SK-N-SH treated with all-trans-retinoic acid at 6 μM for 48 hours (cell line): ENCODE measurements around the gene FRA10AC1.

Experiments used
- ATAC-seq: fragments of 200-7000 bp; cut with Tn5 transposase; 3 replicates; pipeline ENCODE4 v1.9.1; 2020; ENCODE audit warnings: mild to moderate bottlenecking, moderate library complexity
- ARNTL ChIP-seq: fragments of 450-650 bp; formaldehyde crosslinking; IDR thresholded peaks from 2 replicates; pipeline ENCODE4 v1.5.0; 2020; ENCODE audit warnings: low read depth, mild to moderate bottlenecking, moderate library complexity, borderline replicate concordance
- BACH2 ChIP-seq: fragments of 250-450 bp; sonication (Bioruptor Pico); IDR thresholded peaks from 2 replicates; pipeline ENCODE4 v1.9.0; 2021; ENCODE audit warnings: mild to moderate bottlenecking, borderline replicate concordance
- CREB5 ChIP-seq: fragments of 250-450 bp; sonication (Bioruptor Pico); IDR thresholded peaks from 2 replicates; pipeline ENCODE4 v1.5.1; 2020; ENCODE audit warnings: low read depth, mild to moderate bottlenecking, moderate library complexity
- CSDC2 ChIP-seq: fragments of 250-450 bp; sonication (Bioruptor Pico); IDR thresholded peaks from 2 replicates; pipeline ENCODE4 v1.5.0; 2020; ENCODE audit warnings: mild to moderate bottlenecking, moderate library complexity
- CSRNP3 ChIP-seq: fragments of 250-450 bp; sonication (Bioruptor Pico); IDR thresholded peaks from 2 replicates; pipeline ENCODE4 v1.5.1; 2021; ENCODE audit warnings: mild to moderate bottlenecking, moderate library complexity
- ESRRG ChIP-seq: fragments of 250-450 bp; sonication (Bioruptor Pico); IDR thresholded peaks from 2 replicates; pipeline ENCODE4 v1.6.1; 2021; ENCODE audit warnings: mild to moderate bottlenecking
- GLIS3 ChIP-seq: fragments of 250-450 bp; sonication (Bioruptor Pico); IDR thresholded peaks from 2 replicates; pipeline ENCODE4 v1.5.0; 2020; ENCODE audit warnings: mild to moderate bottlenecking, moderate library complexity
- ISL1 ChIP-seq: fragments of 250-450 bp; sonication (Bioruptor Pico); IDR thresholded peaks from 2 replicates; pipeline ENCODE4 v2.1.2; 2022; ENCODE audit warnings: mild to moderate bottlenecking, moderate library complexity
- OSR1 ChIP-seq: fragments of 250-450 bp; sonication (Bioruptor Pico); IDR thresholded peaks from 2 replicates; pipeline ENCODE4 v1.8.0; 2022; ENCODE audit warnings: moderate library complexity, mild to moderate bottlenecking, inconsistent platforms
- PATZ1 ChIP-seq: fragments of 250-450 bp; sonication (Bioruptor Pico); IDR thresholded peaks from 2 replicates; pipeline ENCODE4 v1.8.0; 2020; ENCODE audit warnings: mild to moderate bottlenecking, moderate library complexity, borderline replicate concordance
- PPARA ChIP-seq: fragments of 250-450 bp; sonication (Bioruptor Pico); IDR thresholded peaks from 2 replicates; pipeline ENCODE4 v1.5.0; 2020; ENCODE audit warnings: mild to moderate bottlenecking, borderline replicate concordance
- RARB ChIP-seq: fragments of 250-450 bp; sonication (Bioruptor Pico); IDR thresholded peaks from 2 replicates; pipeline ENCODE4 v1.8.0; 2021; ENCODE audit warnings: mild to moderate bottlenecking, moderate library complexity
- SNAI2 ChIP-seq: fragments of 250-450 bp; sonication (Bioruptor Pico); IDR thresholded peaks from 2 replicates; pipeline ENCODE4 v1.5.0; 2020; ENCODE audit warnings: mild to moderate bottlenecking, moderate library complexity
- TCF4 ChIP-seq: fragments of 250-450 bp; sonication (Bioruptor Pico); IDR thresholded peaks from 2 replicates; pipeline ENCODE4 v1.8.0; 2021; ENCODE audit warnings: mild to moderate bottlenecking, moderate library complexity, borderline replicate concordance
- TOX ChIP-seq: fragments of 250-450 bp; sonication (Bioruptor Pico); IDR thresholded peaks from 2 replicates; pipeline ENCODE4 v1.8.0; 2021; ENCODE audit warnings: mild to moderate bottlenecking, moderate library complexity, borderline replicate concordance
- TSHZ2 ChIP-seq: fragments of 250-450 bp; sonication (Bioruptor Pico); IDR thresholded peaks from 2 replicates; pipeline ENCODE4 v1.5.0; 2020; ENCODE audit warnings: mild to moderate bottlenecking, moderate library complexity
- ZC3H10 ChIP-seq: fragments of 250-450 bp; sonication (Bioruptor Pico); IDR thresholded peaks from 2 replicates; pipeline ENCODE4 v1.5.1; 2021; ENCODE audit warnings: mild to moderate bottlenecking, moderate library complexity
- ZFP3 ChIP-seq: fragments of 250-450 bp; sonication (Bioruptor Pico); IDR thresholded peaks from 2 replicates; pipeline ENCODE4 v1.5.0; 2020; ENCODE audit warnings: mild to moderate bottlenecking, moderate library complexity
- ZFP30 ChIP-seq: fragments of 450-650 bp; formaldehyde crosslinking; IDR thresholded peaks from 2 replicates; pipeline ENCODE4 v1.5.0; 2022; ENCODE audit warnings: mild to moderate bottlenecking, moderate library complexity
- ZNF565 ChIP-seq: fragments of 450-650 bp; formaldehyde crosslinking; conservative IDR thresholded peaks from 2 replicates; pipeline ENCODE4 v1.5.0; 2020; ENCODE audit warnings: low read depth, mild to moderate bottlenecking, moderate library complexity
- ZNF70 ChIP-seq: fragments of 450-650 bp; formaldehyde crosslinking; IDR thresholded peaks from 2 replicates; pipeline ENCODE4 v1.5.0; 2020; ENCODE audit warnings: mild to moderate bottlenecking, moderate library complexity
- ZNF8 ChIP-seq: fragments of 450-650 bp; formaldehyde crosslinking; IDR thresholded peaks from 2 replicates; pipeline ENCODE4 v1.5.0; 2020; ENCODE audit warnings: mild to moderate bottlenecking, moderate library complexity

The FRA10AC1 gene

GRCh38 chr10:93703841-93704240 is 1.4 kb upstream of the FRA10AC1 start:
- TF ChIP-seq ZNF8 (CRISPR knock-in tag) (no peak), TOX (CRISPR knock-in tag) (no peak), CSDC2 (no peak), ISL1 (CRISPR knock-in tag) (no peak), ZNF70 (no peak), GLIS3 (no peak), BACH2 (no peak), ZC3H10 (CRISPR knock-in tag) (no peak), CREB5 (CRISPR knock-in tag) (no peak), CSRNP3 (CRISPR knock-in tag) (no peak), ZFP3 (CRISPR knock-in tag) (no peak)

GRCh38 chr10:93703066-93703465 is 674 bp upstream of the FRA10AC1 start:
- peak; percentile 26 for ATAC-seq
- TF ChIP-seq TOX (CRISPR knock-in tag): no peak
- TF ChIP-seq, all 23 proteins: peak for 0

More at GRCh38 chr10:93703841-93704240, 1.4 kb upstream of the FRA10AC1 start:
- ATAC-seq: no peak

- peak; percentile 41 for ATAC-seq
- TF ChIP-seq BACH2 (no peak), SNAI2 (no peak), ZNF565 (CRISPR knock-in tag) (no peak), RARB (CRISPR knock-in tag) (no peak), TSHZ2 (CRISPR knock-in tag) (no peak), ARNTL (CRISPR knock-in tag) (no peak), ZC3H10 (CRISPR knock-in tag) (no peak), TCF4 (CRISPR knock-in tag) (no peak), ZFP30 (no peak), OSR1 (CRISPR knock-in tag) (no peak), CSRNP3 (CRISPR knock-in tag) (no peak), ZFP3 (CRISPR knock-in tag) (no peak), GLIS3 (no peak), CREB5 (CRISPR knock-in tag) (no peak), ESRRG (CRISPR knock-in tag) (no peak), PATZ1 (CRISPR knock-in tag) (no peak), PPARA (CRISPR knock-in tag) (no peak), ZNF8 (CRISPR knock-in tag) (no peak), TOX (CRISPR knock-in tag) (no peak)
Measured at GRCh38 chr10:93701866-93702209, 554 bp downstream of the FRA10AC1 start.
